Measurements from ENCODE around the gene SLC25A6.
"Not testable (repeated sequence)": the region's sequence is repeated elsewhere in the genome, so short reads cannot be mapped to it uniquely, and the experiment has no call there.

SLC25A6 gene

DNA sequence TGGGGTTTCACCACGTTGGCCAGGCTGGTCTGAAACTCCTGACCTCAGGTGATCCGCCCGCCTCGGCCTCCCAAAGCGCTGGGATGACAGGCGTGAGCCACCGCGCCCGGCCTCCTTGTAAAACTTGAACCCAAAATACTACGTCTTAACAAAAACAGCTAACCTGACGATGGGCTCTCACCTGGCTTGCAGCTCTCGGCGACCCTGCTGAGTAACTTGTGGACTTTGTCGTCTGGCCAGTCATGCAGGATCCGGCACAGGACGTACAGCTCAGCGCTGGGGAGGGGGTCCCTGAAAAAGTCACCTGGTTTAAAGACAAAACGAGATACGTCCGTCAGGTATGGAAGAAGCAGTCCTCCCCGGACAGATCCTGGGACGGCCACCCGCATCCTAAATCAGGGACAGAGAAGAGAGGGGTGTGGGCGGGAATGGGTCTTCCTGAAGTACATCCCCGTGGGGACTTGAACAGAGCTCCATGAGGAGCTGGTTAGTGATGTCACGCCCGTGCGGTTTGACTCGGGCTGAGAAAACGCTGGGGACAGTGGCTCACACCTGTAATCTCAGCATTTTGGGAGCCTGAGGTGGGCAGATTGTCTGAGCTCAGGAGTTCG is 20.7 kb upstream of the SLC25A6 start:
- no peak for DNase-seq

DNA sequence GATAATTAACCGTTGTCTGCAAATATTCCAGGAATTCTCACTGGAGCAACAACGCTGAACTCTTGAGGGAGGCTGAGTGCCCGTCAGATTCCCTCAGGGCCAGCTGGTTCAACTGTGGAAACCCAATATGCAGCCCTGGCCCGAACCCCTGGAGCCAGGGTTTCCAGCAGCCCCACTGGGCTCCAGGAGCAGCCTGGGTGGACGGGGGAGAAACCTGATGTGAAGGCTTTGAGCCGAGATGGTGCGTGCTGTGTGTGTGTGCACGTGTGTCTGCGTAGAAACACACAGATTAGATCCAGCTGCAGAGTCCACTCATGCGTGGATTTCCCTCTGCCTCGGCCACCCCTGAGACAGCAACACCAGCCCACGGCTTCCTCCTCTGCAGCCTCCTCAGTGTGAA is 19.4 kb upstream of the SLC25A6 start:
- DNase-seq: no peak

DNA sequence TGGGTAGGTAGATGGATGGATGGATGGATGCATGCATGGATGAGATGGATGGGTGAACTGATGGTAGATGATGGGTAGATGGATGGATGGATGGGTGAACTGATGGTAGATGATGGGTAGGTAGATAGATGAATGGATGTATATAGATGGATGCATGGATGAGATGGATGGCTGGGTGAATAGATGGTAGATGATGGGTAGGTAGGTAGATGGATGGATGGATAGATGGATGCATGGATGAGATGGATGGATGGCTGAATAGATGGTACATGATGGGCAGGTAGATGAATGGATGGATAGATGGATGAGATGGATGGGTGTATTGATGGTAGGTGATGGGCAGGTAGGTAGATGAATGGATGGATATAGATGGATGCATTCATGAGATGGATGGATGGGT is 15.1 kb upstream of the SLC25A6 start:
- DNase-seq: no peak

- not testable (repeated sequence) for DNase-seq
Measured at GRCh38 chrX:1405769-1406168, 13.9 kb upstream of the SLC25A6 start.

GRCh38 chrX:1403867-1404266 is 12.0 kb upstream of the SLC25A6 start:
- not testable (repeated sequence) for DNase-seq

DNA sequence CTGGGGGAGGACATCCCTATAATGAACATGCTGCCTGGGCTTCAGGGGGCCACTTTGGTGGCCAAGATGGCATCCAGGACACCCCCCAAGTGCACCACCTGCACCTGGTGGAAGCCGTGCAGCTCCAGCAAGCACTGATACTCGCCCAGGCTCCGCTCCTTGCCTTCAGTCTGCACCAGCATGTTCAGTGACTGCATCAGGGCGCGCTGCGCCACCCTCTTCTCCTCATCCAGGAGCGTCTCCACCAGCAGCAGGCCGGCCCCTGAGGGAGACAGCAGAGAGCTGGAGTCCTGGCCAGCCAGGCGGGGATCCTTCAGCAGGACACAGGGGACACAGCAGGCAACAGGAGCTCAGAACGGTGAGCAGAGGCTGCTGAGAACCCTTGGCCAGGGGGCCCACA is 11.3 kb upstream of the SLC25A6 start:
- no peak for DNase-seq

DNA sequence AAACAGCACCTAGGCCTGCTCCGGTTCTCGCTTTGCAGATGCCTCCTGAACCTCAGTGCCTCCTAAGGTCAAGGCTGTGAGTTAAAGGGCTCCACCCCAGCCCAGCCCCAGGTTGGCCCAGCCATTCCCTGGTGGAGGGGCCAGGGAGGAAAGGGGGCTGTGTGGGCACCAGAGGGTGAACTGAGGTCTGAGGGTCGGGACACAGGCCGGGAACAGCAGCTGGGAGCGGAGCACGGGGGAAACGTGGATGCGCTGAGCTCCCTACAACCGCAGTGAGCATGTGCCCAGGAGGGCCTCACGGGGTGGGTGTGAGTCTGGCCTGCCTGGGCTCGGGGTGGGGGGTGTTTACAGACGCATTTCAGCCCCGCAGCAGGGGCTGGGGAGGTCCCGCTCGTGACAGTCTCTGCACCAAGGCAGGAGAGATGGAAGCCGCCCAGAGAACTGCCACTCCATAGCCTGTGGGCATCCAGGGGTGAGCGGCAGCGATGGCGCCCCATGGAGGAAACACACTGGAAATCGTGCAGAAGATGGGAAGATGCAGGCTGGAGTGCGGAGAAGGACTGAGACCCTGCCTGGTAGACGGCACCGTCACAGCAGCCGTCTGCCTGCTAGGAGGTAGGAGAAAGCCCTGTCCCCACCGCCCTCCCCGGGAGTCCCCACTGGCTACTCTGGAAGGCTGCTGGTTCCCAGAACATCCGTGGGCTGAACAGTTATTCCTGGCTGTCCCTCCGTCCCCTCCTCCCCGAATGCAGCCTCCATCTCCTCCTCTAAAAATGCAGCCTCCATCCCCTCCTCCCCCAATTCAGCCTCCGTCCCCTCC is 9.9 kb upstream of the SLC25A6 start:
- DNase-seq: no peak

- no peak for DNase-seq
Measured at GRCh38 chrX:1400742-1401471, 9.0 kb upstream of the SLC25A6 start.

DNA sequence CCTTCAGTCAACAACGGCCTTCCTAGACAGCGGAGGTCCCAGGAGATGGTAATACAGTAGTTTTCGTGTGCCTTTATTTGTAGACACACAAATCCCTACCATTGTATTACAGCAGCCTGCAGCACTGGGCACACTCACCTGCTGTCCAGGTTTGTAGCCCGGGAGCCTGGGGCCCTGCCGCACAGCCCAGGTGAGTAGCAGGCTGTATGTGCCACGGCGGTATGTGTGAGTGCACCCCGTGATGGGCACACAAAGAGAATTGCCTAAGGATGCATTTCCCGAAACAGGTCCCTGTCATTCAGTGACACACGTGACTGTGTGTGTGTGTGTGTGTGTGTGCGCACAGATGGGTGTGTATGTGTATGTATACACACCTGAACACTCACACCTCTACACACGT is 8.1 kb upstream of the SLC25A6 start:
- DNase-seq: no peak

DNA sequence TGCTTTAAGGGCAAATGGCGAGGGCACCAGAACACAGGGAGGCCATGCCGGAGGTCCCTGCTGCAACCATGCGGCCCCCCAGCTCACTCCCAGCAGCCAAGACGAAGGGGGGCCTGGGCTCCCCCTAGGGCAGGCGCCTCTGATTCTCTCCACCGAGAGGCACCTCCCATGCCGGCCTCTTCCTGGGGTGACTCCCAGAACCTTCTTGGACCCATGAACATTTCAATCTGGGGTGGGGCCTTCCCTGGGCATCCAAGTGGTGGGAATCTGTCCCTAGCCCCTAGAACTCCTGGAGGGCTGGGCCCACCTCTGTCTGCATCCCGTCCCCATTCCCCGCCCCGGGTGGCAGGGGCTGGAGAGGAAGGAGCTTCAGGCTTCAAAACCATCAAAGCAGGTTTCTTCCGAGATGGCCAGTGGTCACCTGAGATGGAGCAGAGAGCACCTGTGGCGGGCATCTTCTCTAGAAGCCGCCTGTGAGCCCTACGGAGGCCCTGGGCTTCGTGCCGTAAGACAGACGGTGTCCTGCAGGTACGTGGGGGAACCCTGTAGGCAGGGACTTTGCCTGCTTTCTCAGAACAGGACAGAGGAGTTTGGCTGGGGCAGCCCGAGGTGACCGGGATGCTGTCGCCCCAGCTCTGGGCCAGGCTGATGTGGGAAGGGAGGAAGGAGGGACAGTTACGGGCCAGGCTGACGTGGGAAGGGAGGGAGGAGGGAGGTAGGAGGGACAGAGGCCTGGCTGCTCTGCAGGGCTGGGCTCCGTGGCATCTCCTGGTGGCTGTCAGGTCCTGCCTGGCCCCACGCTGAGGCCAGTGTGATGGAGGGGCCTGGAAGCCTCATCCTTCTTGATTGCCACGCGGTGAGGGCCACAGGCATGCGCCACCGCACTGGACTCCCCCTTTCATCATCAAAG is 6.8 kb upstream of the SLC25A6 start:
- no peak for DNase-seq

- DNase-seq: no peak
Measured at GRCh38 chrX:1397441-1398270, 5.7 kb upstream of the SLC25A6 start.

DNA sequence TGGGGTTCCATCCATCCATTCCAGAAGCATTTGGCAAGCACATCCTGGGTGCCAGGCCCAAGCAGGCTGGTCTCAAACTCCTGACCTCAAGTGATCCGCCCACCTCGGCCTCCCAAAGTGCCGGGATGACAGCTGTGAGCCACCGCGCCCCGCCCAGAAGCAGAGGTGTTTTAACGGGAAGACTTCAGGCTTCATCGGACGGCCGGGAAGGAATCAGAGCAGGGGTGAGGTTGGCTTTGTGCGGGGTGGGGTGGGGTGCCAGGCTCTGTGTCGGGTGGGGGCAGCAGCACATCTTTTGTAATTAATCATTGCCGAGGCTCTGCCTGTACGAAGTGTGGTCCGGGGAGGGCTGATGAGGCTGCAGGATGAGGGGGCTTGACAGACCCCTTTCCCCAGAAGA is 5.1 kb upstream of the SLC25A6 start:
- DNase-seq: no peak

GRCh38 chrX:1395646-1396216 is 3.8 kb upstream of the SLC25A6 start:
- DNase-seq: no peak

- DNase-seq: no peak
Measured at GRCh38 chrX:1394731-1395501, 3.0 kb upstream of the SLC25A6 start.

GRCh38 chrX:1393871-1394615 is 2.1 kb upstream of the SLC25A6 start:
- no peak for DNase-seq

GRCh38 chrX:1392376-1393068 is 609 bp upstream of the SLC25A6 start:
- DNase-seq: no peak

- DNase-seq: no peak
Measured at GRCh38 chrX:1391370-1391706, 575 bp downstream of the SLC25A6 start.

DNA sequence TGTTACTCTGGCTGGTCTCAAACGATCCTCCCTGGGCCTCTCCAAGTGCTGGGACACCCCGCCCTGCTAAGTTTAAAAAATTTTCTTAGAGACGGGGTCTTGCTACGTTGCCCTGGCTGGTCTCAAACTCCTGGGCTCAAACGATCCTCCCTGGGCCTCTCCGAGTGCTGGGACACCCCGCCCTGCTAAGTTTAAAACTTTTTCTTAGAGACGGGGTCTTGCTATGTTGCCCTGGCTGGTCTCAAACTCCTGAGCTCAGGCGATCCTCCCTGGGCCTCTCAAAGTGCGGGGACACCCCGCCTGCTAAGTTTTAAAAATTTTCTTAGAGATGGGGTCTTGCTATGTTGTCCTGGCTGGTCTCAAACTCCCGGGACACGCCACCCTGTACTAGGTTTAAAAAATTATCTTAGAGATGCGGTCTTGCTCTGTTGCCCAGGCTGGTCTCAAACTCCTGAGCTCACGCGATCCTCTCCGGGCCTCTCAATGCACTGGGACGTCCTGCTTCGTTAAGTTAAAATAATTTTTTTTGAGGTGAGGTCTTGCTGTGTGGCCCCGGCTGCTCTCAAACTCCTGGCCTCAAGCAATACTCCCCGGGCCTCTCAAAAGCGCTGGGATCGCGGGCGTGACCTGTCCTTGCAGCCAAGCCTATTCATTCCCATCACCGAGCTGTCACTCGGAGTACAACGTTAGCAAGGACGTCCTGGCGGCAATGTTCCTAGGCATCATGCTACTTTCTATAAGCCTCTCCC is 1.1 kb downstream of the SLC25A6 start:
- no peak for DNase-seq

DNA sequence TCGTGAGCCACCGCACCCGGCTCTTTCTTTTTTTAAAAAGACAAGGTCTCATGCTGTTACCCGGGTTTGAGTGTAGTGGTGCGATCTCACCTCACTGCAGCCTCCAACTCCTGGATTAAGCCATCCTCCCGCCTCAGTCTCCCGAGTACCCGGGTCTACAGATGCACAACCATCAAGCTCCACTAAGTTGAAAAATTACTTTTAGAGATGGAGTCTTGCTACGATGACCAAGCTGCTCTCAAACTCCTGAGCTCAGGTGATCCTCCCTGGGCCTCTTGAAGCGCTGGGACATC is 2.0 kb downstream of the SLC25A6 start:
- no peak for DNase-seq

Data from bone marrow (tissue), 2 donors.